Medulla oblongata (tissue), 1 donor: ENCODE measurements around the gene PPP2R3B.
"Not testable (repeated sequence)": the region's sequence is repeated elsewhere in the genome, so short reads cannot be mapped to it uniquely, and the experiment has no call there.

Experiments
- DNase-seq: peaks from one replicate; pipeline ENCODE4 v3.0.0-alpha.2; 2015; ENCODE audit errors: extremely low spot score

The PPP2R3B gene

GRCh38 chrX:305781-306613 lies 80.7 kb downstream of the PPP2R3B start:
- DNase-seq = not testable (repeated sequence)

DNA sequence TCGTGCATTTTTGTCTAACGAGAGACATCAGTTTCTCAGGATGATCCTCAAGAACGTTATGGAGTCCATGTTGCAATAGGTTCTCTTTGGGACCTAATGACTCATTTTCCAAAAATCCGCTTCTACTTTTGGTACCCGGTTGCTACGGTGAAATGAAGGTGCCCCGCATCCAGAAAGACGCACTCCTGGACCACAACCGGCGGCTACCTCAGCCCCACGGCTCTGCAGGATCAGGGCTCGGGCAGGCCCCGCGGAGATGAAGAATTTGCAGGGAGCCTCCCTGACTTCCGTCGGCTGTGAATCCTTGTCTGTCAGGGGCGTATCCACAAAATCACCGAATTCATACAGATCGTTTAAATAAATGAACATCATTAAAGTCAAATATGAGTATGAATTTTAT lies 83.7 kb downstream of the PPP2R3B start:
- DNase-seq = no peak

- no peak for DNase-seq
Observed at GRCh38 chrX:300334-300733, 86.4 kb downstream of the PPP2R3B start.

DNA sequence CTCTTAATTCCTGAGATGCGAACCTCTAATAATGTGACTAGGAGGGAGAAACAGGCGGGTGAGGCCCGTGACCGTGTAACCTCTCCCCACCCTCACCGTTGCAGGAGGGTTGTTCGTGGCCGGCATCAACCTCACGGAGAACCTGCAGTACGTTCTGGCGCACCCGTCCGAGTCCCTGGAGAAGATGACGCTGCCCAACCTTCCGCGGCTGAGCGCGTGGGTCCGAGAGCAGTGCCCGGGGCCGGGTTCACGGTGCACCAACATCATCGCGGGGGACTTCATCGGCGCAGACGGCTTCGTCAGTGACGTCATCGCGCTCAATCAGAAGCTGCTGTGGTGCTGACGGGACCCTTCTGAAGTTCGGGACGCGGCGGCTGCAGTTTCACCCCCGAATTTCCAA lies 87.7 kb downstream of the PPP2R3B start:
- DNase-seq = no peak

- no peak for DNase-seq
Observed at GRCh38 chrX:295136-295535, 91.6 kb downstream of the PPP2R3B start.

DNA sequence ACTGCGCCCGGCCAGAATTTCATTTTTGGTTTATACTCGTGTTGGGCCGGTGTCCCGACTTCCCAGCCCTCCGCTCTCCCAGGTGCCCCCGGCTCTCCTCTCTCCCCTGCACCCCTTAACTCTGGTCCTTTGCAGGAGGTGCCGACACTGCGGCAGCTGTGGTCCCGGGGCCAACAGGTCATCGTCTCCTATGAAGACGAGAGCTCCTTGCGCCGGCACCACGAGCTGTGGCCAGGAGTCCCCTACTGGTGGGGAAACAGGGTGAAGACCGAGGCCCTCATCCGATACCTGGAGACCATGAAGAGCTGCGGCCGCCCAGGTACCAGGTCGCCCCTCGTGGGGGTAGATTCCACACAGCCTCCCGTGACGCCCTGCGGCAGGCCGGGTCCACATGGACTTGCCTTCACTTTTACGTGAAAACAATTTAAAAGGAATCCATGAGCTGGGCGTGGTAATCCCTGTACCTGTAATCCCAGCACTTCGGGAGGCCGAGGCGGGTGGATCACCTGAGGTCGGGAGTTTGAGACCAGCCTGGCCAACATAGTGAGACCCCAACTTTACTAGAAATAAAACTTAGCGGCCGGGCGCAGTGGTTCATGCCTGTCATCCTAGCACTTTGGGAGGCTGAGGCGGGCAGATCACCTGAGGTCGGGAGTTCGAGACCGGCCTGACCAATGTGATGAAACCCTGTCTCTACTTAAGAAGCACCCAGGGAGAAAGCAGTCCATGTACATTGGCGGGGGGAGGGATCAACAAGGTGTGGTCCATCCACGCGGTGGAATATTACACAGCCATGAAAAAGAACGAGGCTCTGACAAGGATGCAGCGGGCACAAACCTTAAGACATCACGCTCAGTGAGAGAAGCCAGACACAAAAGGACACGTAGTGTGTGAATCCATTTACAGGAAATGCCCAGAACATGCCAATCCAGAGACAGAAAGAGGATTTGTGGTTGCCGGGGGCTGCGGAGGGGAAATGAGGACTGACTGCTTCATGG lies 93.5 kb downstream of the PPP2R3B start:
- DNase-seq = no peak

GRCh38 chrX:291411-291901 lies 95.3 kb downstream of the PPP2R3B start:
- no peak for DNase-seq

DNA sequence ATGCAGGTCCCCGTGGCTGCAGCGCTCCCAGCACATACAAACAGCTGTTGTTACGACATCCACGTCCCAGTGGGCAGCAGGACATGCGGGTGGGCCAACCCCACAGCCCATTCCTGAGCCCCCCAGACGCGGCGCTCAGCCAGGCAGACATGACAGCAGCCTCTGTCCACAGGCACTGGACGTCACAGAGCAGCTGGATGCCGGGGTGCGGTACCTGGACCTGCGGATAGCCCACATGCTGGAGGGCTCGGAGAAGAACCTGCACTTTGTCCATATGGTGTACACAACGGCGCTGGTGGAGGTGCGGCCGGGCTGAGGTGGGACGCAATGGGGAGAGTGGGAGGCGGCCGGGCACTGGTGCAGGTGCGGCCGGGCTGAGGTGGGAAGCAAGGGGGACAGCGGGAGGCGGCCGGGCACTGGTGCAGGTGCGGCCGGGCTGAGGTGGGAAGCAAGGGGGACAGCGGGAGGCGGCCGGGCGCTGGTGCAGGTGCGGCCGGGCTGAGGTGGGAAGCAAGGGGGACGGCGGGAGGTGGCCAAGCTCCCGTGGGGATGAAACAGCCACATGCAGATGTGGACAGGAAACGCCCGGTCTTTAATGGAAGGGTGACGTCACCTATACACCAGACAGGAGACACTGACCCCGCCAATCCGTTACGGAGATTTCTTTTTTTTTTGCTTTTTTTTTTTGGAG lies 96.1 kb downstream of the PPP2R3B start:
- no peak for DNase-seq

GRCh38 chrX:288561-288991 lies 98.1 kb downstream of the PPP2R3B start:
- no peak for DNase-seq

- no peak for DNase-seq
Observed at GRCh38 chrX:287670-288069, 99.0 kb downstream of the PPP2R3B start.

- no peak for DNase-seq
Observed at GRCh38 chrX:285076-285677, 101.5 kb downstream of the PPP2R3B start.
